Sigmoid colon (tissue), 4 donors: ENCODE data around the gene PIGQ.

ENCODE experiments used
- CTCF ChIP-seq, 4 experiments: fragments of 450-650 bp in 3 of 4; fragments of 200-600 bp in 1 of 4; IDR thresholded peaks; one replicate each; pipeline ENCODE4 v1.5.1; 2016 to 2019; ENCODE audit warnings: antibody characterized with exemption in 4 of 4, mild to moderate bottlenecking in 3 of 4, moderate library complexity in 2 of 4
- EP300 ChIP-seq, 4 donors: sonication (generic); formaldehyde crosslinking; IDR thresholded peaks; one replicate each; pipeline ENCODE4 v1.6.1; 2017; ENCODE audit warnings: antibody characterized with exemption in 4 of 4
- POLR2A ChIP-seq, 2 donors: fragments of 450-650 bp; IDR thresholded peaks; one replicate each; pipeline ENCODE4 v1.6.1; 2016; ENCODE audit warnings: antibody characterized with exemption in 2 of 2, mild to moderate bottlenecking in 2 of 2, moderate library complexity in 2 of 2
- POLR2AphosphoS5 ChIP-seq, 4 donors: sonication (generic); formaldehyde crosslinking; IDR thresholded peaks; one replicate each; pipeline ENCODE4 v1.6.1; 2017; ENCODE audit warnings: antibody characterized with exemption in 4 of 4

GRCh38 chr16:563072-563644, 6.6 kb upstream of the PIGQ start:
- TF ChIP-seq POLR2A (IDR thresholded peaks at IDR 0.05) (no peak), CTCF (IDR thresholded peaks at IDR 0.05) (no peak), EP300 (IDR thresholded peaks at IDR 0.05) (no peak), POLR2AphosphoS5 (IDR thresholded peaks at IDR 0.05) (no peak)
